Peyer's patch (tissue), 4 donors: ENCODE results near the gene GRK6. TPM values are rescaled to one million over a fixed set of nuclear protein-coding genes. Genes with fewer than 3 reads are reported as not detected.

Source experiments
- DNase-seq, 3 donors: peaks; one replicate each; pipeline ENCODE4 v3.0.0-alpha.2; 2017 to 2019
- H3K27ac ChIP-seq, 4 donors: fragments of 200-600 bp; sonication (generic); one replicate each; pipeline ENCODE4 v1.5.1; 2016 to 2019
- H3K27me3 ChIP-seq, 2 donors: fragments of 200-600 bp; sonication (generic); one replicate each; pipeline ENCODE4 v1.5.1; 2019
- H3K36me3 ChIP-seq, 3 donors: fragments of 200-600 bp; sonication (generic); one replicate each; pipeline ENCODE4 v1.5.1; 2016 to 2019
- H3K4me1 ChIP-seq, 4 donors: fragments of 200-600 bp; sonication (generic); one replicate each; pipeline ENCODE4 v1.5.1; 2016 to 2019
- H3K4me3 ChIP-seq, 4 donors: fragments of 200-600 bp; sonication (generic); 1 replicate in 3 of 4; 2 replicates in 1 of 4; pipeline ENCODE4 v1.5.1; 2016 to 2019; ENCODE audit warnings: mild to moderate bottlenecking in 1 of 4
- H3K9me3 ChIP-seq, 4 donors: fragments of 200-600 bp; sonication (generic); one replicate each; pipeline ENCODE4 v1.5.1; 2016 to 2019; ENCODE audit warnings: mild to moderate bottlenecking in 1 of 4
- POLR2A ChIP-seq, 2 donors: fragments of 450-650 bp; IDR thresholded peaks; one replicate each; pipeline ENCODE4 v1.5.1; 2017; ENCODE audit warnings: antibody characterized with exemption in 2 of 2, mild to moderate bottlenecking in 2 of 2, moderate library complexity in 2 of 2
- total RNA-seq, 4 donors: library from RNA; depleted of rRNA; stranded (reverse); fragments of >200 nt; gene quantifications; one replicate each; pipeline ENCODE4 v1.1.0, GENCODE V29; 2016
- TF ChIP-seq, protein P1 (sequence below), 6 experiments: fragments of 450-650 bp in 4 of 6; fragments of 200-600 bp in 2 of 6; sonication (generic) in 1 of 6; IDR thresholded peaks; one replicate each; pipeline ENCODE4 v1.5.1; 2017 to 2019; ENCODE audit warnings: antibody characterized with exemption in 6 of 6, mild to moderate bottlenecking in 3 of 6, moderate library complexity in 1 of 6

Gene GRK6
- total RNA-seq, 4 donors from 2014 or later, result 36.2 to 140 (median 40.7) TPM

DNA sequence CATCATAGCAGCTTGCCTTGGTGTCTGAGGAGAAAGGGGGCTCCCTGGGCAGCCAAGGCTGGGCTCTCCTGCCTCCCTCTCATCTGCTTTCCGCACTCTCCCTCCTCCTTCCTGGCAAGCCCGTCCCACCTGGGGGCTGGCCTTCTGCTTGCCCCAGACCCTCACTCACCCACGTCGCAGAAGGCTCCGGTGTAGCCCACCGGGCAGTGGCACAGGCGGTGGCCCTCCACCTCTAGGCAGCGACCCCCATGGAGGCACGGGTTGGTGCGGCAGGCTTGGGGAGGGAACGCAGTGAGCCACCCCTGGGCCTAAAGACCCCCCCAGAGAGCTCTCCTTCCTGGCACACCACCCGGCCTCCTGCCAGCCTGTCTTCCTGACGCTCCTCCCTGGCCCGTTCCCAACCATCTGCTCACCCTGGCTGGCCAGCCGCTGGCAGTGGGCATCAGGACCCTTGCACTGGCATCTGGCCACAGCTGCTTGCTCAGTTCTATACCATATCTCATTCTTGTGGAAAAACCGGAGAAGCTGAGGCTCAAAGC is 21.8 kb upstream of the GRK6 start:
- H3K27me3 ChIP-seq, result peaks cover 0 to 24% of the 10 kb centered on the region in 2 donors
- TF ChIP-seq, protein P1, sequence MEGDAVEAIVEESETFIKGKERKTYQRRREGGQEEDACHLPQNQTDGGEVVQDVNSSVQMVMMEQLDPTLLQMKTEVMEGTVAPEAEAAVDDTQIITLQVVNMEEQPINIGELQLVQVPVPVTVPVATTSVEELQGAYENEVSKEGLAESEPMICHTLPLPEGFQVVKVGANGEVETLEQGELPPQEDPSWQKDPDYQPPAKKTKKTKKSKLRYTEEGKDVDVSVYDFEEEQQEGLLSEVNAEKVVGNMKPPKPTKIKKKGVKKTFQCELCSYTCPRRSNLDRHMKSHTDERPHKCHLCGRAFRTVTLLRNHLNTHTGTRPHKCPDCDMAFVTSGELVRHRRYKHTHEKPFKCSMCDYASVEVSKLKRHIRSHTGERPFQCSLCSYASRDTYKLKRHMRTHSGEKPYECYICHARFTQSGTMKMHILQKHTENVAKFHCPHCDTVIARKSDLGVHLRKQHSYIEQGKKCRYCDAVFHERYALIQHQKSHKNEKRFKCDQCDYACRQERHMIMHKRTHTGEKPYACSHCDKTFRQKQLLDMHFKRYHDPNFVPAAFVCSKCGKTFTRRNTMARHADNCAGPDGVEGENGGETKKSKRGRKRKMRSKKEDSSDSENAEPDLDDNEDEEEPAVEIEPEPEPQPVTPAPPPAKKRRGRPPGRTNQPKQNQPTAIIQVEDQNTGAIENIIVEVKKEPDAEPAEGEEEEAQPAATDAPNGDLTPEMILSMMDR (IDR thresholded peaks at IDR 0.05), result no peak
- TF ChIP-seq POLR2A (IDR thresholded peaks at IDR 0.05), result no peak

DNA sequence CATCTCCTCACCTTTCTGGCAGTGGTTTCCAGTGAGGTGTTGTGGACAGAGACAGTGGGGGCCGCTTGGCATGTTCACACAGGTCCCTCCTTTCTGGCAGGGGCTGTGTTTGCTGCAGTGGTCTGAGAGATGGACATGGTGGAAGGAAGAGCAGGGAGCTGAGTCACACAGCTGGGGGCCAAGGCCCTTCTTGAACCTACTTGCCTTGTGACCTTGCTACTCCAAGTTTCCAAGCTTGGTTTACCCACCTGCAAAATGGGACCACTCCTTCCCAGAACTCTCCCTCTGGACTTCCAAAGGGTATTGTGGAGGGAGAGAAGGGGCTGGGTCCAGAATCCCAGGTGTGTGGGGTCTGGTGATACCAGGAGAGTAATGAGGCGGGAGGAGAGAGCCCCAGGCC is 21.2 kb upstream of the GRK6 start:
- Histone ChIP-seq H3K27ac (peak overlapping the region in 1 of 4 donors; percentile 13), H3K4me1 (peaks cover 4 to 35% (median 28%) of the 10 kb centered on the region in 4 donors), H3K27me3 (peaks cover 0 to 18% of the 10 kb centered on the region in 2 donors), H3K9me3 (peaks cover 0 to under 1% (median 0%) of the 10 kb centered on the region in 4 donors), H3K4me3 (no peak overlapping the region), H3K36me3 (no peaks in the 10 kb centered on the region)
- no peak for DNase-seq
- TF ChIP-seq POLR2A (IDR thresholded peaks at IDR 0.05), result no peak
- TF ChIP-seq, protein P1 (IDR thresholded peaks at IDR 0.05), result no peak

More for the DNA sequence above, 21.8 kb upstream of the GRK6 start:
- Histone ChIP-seq H3K4me1 (peaks cover 4 to 41% (median 28%) of the 10 kb centered on the region in 4 donors), H3K36me3 (no peaks in the 10 kb centered on the region), H3K9me3 (peaks cover 0 to 5% (median 0%) of the 10 kb centered on the region in 4 donors), H3K4me3 (peak overlapping the region; percentile 41 to 79 (median 68)), H3K27ac (peak overlapping the region; percentile 52 to 86 (median 69))
- DNase-seq, result no peak

DNA sequence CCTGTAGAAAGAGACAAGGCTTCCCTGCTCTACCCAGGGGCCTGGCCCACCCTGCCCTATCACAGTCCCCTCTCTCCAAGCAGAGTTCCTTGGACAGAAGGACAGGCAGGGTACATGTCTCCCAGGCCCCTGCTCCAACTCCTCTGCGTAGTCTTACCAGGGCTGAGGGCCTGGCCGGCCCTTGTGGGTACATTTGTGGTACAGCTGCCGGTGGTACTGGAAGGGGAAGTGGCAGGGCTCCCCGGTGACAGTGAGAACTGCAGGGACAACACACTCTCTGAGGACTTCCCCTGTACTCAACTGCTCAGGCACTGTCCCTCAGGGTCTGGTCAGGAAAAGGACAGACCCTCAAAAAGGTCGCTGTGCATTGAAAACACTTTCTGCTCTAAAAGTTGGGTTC is 20.7 kb upstream of the GRK6 start:
- Histone ChIP-seq H3K27me3 (peaks cover 0 to 16% of the 10 kb centered on the region in 2 donors), H3K27ac (peak overlapping the region in 1 of 4 donors; percentile 13), H3K36me3 (no peaks in the 10 kb centered on the region), H3K9me3 (no peaks in the 10 kb centered on the region), H3K4me1 (peaks cover 4 to 35% (median 26%) of the 10 kb centered on the region in 4 donors), H3K4me3 (no peak overlapping the region)
- peak in 2 of 3 donors; percentile 74 to 81 for DNase-seq
- no peak for TF ChIP-seq POLR2A (IDR thresholded peaks at IDR 0.05)
- TF ChIP-seq, protein P1 (IDR thresholded peaks at IDR 0.05), result peak in 1 of 6 experiments; percentile 17

DNA sequence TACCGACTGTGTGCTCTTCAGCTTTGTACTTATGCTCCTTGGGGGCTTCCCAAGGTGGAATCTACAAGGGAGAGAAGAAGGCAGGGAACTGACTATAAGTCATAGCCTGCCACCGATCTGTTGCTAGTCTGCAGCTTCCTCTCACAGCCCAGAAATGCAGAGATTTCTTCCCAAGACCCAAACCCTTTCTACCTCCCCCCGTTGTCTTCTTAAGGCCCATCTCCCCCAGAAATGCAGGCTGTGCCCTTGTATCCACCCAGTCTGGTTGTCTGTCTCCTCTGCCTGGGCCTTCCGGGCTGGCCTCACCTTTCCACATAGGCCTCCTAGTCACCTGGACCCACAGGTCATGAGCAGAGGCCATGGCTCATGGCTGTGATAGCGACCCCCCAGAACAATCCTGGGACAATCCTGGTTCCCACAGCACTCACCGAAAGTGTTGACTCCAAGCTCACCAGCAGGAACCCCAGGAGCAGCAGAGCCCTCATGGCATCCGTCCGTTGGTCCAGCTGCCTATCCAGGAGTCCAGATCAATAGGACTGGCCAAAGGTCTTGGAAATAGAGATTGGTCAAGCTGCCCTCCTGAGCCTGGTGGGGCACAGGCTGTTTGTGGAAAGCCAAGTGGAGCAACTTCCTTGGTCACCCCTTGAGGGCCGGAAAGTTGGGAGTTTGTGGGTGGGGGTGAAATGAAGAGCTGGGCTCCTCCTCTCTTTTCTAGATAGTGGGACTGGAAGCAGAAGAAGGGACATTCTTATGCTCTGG is 17.3 kb upstream of the GRK6 start, which contains the start of gene F12:
TSS of gene F12 (minus strand) at position 522 of the 759 bp plus-strand sequence. CDS start at position 485, 37 bp downstream.
- Histone ChIP-seq H3K4me3 (peak within 1 kb of the TSS in 1 of 4 donors; percentile 19), H3K9me3 (no peaks in the 10 kb centered on the region), H3K27ac (no peak within 1 kb of the TSS), H3K36me3 (no peaks in the 10 kb centered on the region), H3K27me3 (no peaks in the 10 kb centered on the region), H3K4me1 (peaks cover 4 to 16% (median 12%) of the 10 kb centered on the region in 4 donors)
- TF ChIP-seq POLR2A (IDR thresholded peaks at IDR 0.05), result no peak
- TF ChIP-seq, protein P1 (IDR thresholded peaks at IDR 0.05), result no peak
- no peak for DNase-seq

DNA sequence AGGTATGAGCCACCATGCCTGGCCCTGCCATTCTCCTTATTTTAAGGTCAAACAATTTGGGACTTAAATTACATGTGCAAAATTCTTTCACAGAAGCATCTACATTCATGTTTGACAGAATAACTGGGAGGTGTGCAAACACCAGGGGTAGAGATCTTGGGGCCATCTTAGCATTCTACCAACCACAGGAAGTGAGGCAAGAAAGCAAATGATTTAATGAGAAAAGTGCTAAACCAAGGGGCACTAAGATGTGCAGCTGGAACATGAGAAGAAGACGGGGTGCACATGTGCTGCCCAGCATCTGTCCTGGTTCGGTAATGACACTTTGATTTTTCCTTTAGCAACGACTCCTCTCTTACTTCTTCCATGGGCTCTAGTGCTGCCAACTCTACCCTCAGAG is 15.9 kb upstream of the GRK6 start:
- Histone ChIP-seq H3K27me3 (no peaks in the 10 kb centered on the region), H3K4me1 (peaks cover 0 to 6% (median 1%) of the 10 kb centered on the region in 4 donors), H3K27ac (no peak overlapping the region), H3K36me3 (no peaks in the 10 kb centered on the region), H3K4me3 (no peak overlapping the region), H3K9me3 (no peaks in the 10 kb centered on the region)
- TF ChIP-seq, protein P1 (IDR thresholded peaks at IDR 0.05), result no peak
- no peak for TF ChIP-seq POLR2A (IDR thresholded peaks at IDR 0.05)
- DNase-seq, result no peak
